OCI-LY7 (cell line): ENCODE data around the gene USP11.

Experiments used
- EZH2phosphoT487 ChIP-seq: fragments of 200-600 bp; sonication (generic); IDR thresholded peaks from 2 replicates; pipeline ENCODE4 v1.6.1; 2018; ENCODE audit warnings: low read depth, borderline replicate concordance, mild to moderate bottlenecking, mixed run types, antibody characterized with exemption, low read length, moderate library complexity, mixed read lengths
- TF ChIP-seq, protein P1 (sequence below): fragments of 200-600 bp; sonication (generic); conservative IDR thresholded peaks from 2 replicates; pipeline ENCODE4 v1.5.1; 2014; ENCODE audit warnings: mild to moderate bottlenecking, antibody characterized with exemption, low read length, moderate library complexity, mixed read lengths

DNA sequence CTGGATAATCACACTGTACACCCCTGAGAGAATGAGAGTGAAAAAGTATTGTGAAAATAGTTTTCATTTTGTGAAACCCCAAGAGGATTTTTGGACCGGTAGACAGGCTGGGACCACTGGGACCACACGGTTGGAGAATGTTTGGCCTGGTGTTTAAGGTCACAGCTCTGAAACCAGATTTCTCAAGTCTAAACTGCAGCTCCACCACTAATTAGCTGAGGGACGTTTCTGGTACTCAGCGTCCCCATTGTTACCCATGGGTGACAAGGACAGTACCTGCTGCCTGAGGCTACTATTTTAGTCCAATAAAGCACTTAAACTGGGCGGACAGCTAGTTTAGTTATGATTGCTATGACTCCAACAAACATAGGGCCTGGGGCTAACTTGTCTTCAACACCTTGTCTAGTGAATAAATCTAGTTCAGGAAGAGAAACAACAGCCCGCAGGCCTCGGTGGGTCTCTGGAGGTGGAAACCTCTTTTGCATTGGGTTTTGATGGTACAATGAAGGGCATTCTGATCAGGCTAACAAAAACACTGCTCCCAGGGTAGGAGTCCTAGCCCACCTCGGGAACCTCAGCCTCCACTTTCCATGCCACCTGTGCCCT lies 509 bp upstream of the USP11 start:
- TF ChIP-seq, protein P1, sequence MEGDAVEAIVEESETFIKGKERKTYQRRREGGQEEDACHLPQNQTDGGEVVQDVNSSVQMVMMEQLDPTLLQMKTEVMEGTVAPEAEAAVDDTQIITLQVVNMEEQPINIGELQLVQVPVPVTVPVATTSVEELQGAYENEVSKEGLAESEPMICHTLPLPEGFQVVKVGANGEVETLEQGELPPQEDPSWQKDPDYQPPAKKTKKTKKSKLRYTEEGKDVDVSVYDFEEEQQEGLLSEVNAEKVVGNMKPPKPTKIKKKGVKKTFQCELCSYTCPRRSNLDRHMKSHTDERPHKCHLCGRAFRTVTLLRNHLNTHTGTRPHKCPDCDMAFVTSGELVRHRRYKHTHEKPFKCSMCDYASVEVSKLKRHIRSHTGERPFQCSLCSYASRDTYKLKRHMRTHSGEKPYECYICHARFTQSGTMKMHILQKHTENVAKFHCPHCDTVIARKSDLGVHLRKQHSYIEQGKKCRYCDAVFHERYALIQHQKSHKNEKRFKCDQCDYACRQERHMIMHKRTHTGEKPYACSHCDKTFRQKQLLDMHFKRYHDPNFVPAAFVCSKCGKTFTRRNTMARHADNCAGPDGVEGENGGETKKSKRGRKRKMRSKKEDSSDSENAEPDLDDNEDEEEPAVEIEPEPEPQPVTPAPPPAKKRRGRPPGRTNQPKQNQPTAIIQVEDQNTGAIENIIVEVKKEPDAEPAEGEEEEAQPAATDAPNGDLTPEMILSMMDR: no peak
- no peak for TF ChIP-seq EZH2phosphoT487
